ENCODE data around the gene CKMT2. TPM values are rescaled to one million over a fixed set of nuclear protein-coding genes. Genes with fewer than 3 reads are reported as not detected.

CKMT2 gene
- total RNA-seq, 1 experiment from 2014 or later: 1.8 TPM

GRCh38 chr5:81208904-81209303 lies 24.2 kb upstream of the CKMT2 start (continued):
- TF ChIP-seq SMAD3 (CRISPR knock-in tag; IDR thresholded peaks at IDR 0.05; ENCODE audit: borderline replicate concordance) (no peak), AR (CRISPR knock-in tag; IDR thresholded peaks at IDR 0.05) (no peak), CREM (CRISPR knock-in tag; IDR thresholded peaks at IDR 0.05) (no peak), ZNF532 (CRISPR knock-in tag; IDR thresholded peaks at IDR 0.05; ENCODE audit: borderline replicate concordance) (no peak), JAZF1 (CRISPR knock-in tag; IDR thresholded peaks at IDR 0.05) (no peak), SP1 (CRISPR knock-in tag; conservative IDR thresholded peaks at IDR 0.05) (no peak), ATF3 (CRISPR knock-in tag; conservative IDR thresholded peaks at IDR 0.05) (no peak), STAT6 (CRISPR knock-in tag; conservative IDR thresholded peaks at IDR 0.05; ENCODE audit: low read depth) (no peak), ZNF317 (CRISPR knock-in tag; IDR thresholded peaks at IDR 0.05; ENCODE audit: borderline replicate concordance, low read depth) (no peak), ZBTB21 (CRISPR knock-in tag; IDR thresholded peaks at IDR 0.05; ENCODE audit: borderline replicate concordance) (no peak), FOXJ3 (CRISPR knock-in tag; IDR thresholded peaks at IDR 0.05; ENCODE audit: borderline replicate concordance) (no peak)

GRCh38 chr5:81209386-81209785 lies 23.7 kb upstream of the CKMT2 start:
- Mint-ChIP-seq H3K9me3 (no peaks in the 10 kb centered on the region), H3K4me1 (0 out of 2 replicates have a peak, but pooled peaks cover 2% of the 10 kb centered on the region), H3K36me3 (no peaks in the 10 kb centered on the region), H3K4me3 (no peak overlapping the region), H3K27me3 (ENCODE audit: low read depth) (no peaks in the 10 kb centered on the region), H3K27ac (no peak overlapping the region)
- ATAC-seq (no peak), DNase-seq (ENCODE audit: low spot score) (no peak)
- ChIA-PET POLR2A (no interaction called here), CTCF (no interaction called here)
- TF ChIP-seq CREB1 (CRISPR knock-in tag; IDR thresholded peaks at IDR 0.05) (no peak), ZMAT4 (CRISPR knock-in tag; IDR thresholded peaks at IDR 0.05) (no peak), AR (CRISPR knock-in tag; IDR thresholded peaks at IDR 0.05) (no peak), ZNF423 (CRISPR knock-in tag; IDR thresholded peaks at IDR 0.05) (no peak), ATF2 (CRISPR knock-in tag; IDR thresholded peaks at IDR 0.05; ENCODE audit: borderline replicate concordance, low read depth) (no peak), HMGXB4 (CRISPR knock-in tag; IDR thresholded peaks at IDR 0.05) (no peak), TEAD1 (CRISPR knock-in tag; IDR thresholded peaks at IDR 0.05) (no peak), GTF2I (CRISPR knock-in tag; conservative IDR thresholded peaks at IDR 0.05) (no peak)

All from WTC11 (cell line).